HepG2 (cell line): Measurements from ENCODE around the gene ATP9A. TPM values are rescaled to one million over a fixed set of nuclear protein-coding genes. Genes with fewer than 3 reads are reported as not detected.
A peak's percentile ranks its signal among the peaks of the same experiment; 100 is the strongest.

ENCODE experiments used
- CAMTA2 ChIP-seq: sonication (generic); formaldehyde crosslinking; IDR thresholded peaks from 2 replicates; pipeline ENCODE4 v1.4.0; 2020; ENCODE audit warnings: mild to moderate bottlenecking, missing genetic modification reagents, borderline replicate concordance
- CREBL2 ChIP-seq: sonication (generic); formaldehyde crosslinking; IDR thresholded peaks from 2 replicates; pipeline ENCODE4 v1.8.1; 2023; ENCODE audit warnings: missing genetic modification reagents, mild to moderate bottlenecking, borderline replicate concordance
- HOXA7 ChIP-seq: sonication (generic); formaldehyde crosslinking; IDR thresholded peaks from 2 replicates; pipeline ENCODE4 v1.8.1; 2022; ENCODE audit warnings: mild to moderate bottlenecking, missing genetic modification reagents, moderate library complexity
- IRF2 ChIP-seq: IDR thresholded peaks from 2 replicates; pipeline ENCODE4 v1.6.1; 2018; ENCODE audit warnings: missing genetic modification reagents, missing compliant biosample characterization
- ISX ChIP-seq: sonication (generic); formaldehyde crosslinking; conservative IDR thresholded peaks from 2 replicates; pipeline ENCODE4 v1.5.0; 2020; ENCODE audit warnings: missing genetic modification reagents
- MNT ChIP-seq: fragments of 450-650 bp; IDR thresholded peaks from 2 replicates; pipeline ENCODE4 v1.6.1; 2016
- PAWR ChIP-seq: sonication (generic); formaldehyde crosslinking; IDR thresholded peaks from 2 replicates; pipeline ENCODE4 v1.4.0; 2020; ENCODE audit warnings: missing genetic modification reagents, mild to moderate bottlenecking, borderline replicate concordance
- TBL1XR1 ChIP-seq: fragments of 150-350 bp; IDR thresholded peaks from 2 replicates; pipeline ENCODE4 v1.6.1; 2014; ENCODE audit warnings: borderline replicate concordance, low read length; ENCODE audit not compliant: partially characterized antibody
- THAP7 ChIP-seq: sonication (generic); formaldehyde crosslinking; IDR thresholded peaks from 2 replicates; pipeline ENCODE4 v1.8.1; 2023; ENCODE audit warnings: mild to moderate bottlenecking, missing genetic modification reagents
- ZBTB40 ChIP-seq, 2 experiments: fragments of 450-650 bp in 1 of 2; sonication (generic) in 1 of 2; formaldehyde crosslinking in 1 of 2; IDR thresholded peaks; 2 replicates each; pipeline versions ENCODE4 v1.6.1 to v1.8.0; 2016 to 2022; ENCODE audit warnings: antibody characterized with exemption in 1 of 2, mild to moderate bottlenecking in 1 of 2, missing genetic modification reagents in 1 of 2
- ZNF253 ChIP-seq: sonication (generic); formaldehyde crosslinking; IDR thresholded peaks from 2 replicates; pipeline ENCODE4 v1.8.0; 2022; ENCODE audit warnings: mild to moderate bottlenecking, missing genetic modification reagents, borderline replicate concordance
- ZNF432 ChIP-seq: sonication (generic); formaldehyde crosslinking; IDR thresholded peaks from 2 replicates; pipeline ENCODE4 v1.5.0; 2020; ENCODE audit warnings: missing genetic modification reagents, mild to moderate bottlenecking, borderline replicate concordance
- ZNF530 ChIP-seq: sonication (generic); formaldehyde crosslinking; IDR thresholded peaks from 2 replicates; pipeline ENCODE4 v1.5.0; 2020; ENCODE audit warnings: low read depth, mild to moderate bottlenecking, missing genetic modification reagents
- ZNF605 ChIP-seq: sonication (generic); formaldehyde crosslinking; IDR thresholded peaks from 2 replicates; pipeline ENCODE4 v1.8.0; 2022; ENCODE audit warnings: mild to moderate bottlenecking, missing genetic modification reagents
- ZNF746 ChIP-seq: sonication (generic); formaldehyde crosslinking; IDR thresholded peaks from 2 replicates; pipeline ENCODE4 v1.8.0; 2022; ENCODE audit warnings: mild to moderate bottlenecking, missing genetic modification reagents
- ZNF788 ChIP-seq: sonication (generic); formaldehyde crosslinking; IDR thresholded peaks from 2 replicates; pipeline ENCODE4 v1.5.0; 2020; ENCODE audit warnings: mild to moderate bottlenecking, missing genetic modification reagents, borderline replicate concordance
- polyA plus RNA-seq, 8 experiments: library from polyadenylated mRNA; depleted of rRNA in 3 of 8; stranded (reverse) in 7 of 8; unstranded in 1 of 8; fragments of >200 nt; fragmentation: Illumina TruSeq in 4 of 8; extraction: Trizol in 4 of 8; gene quantifications; 2 replicates each; pipeline versions ENCODE4 v1.2.1 to v1.2.3, GENCODE V29; 2011 to 2016; ENCODE audit warnings: low read depth in 4 of 8, missing spikeins in 1 of 8, mixed read lengths in 1 of 8; ENCODE audit not compliant: insufficient read depth in 1 of 8
- total RNA-seq, 5 experiments: library from RNA; depleted of rRNA; stranded (reverse); fragments of >200 nt; fragmentation: Illumina TruSeq; extraction: Trizol; gene quantifications; 2 replicates each; pipeline ENCODE4 v1.2.3, GENCODE V29; 2016; ENCODE audit warnings: low read depth in 1 of 5

Gene ATP9A
- total and polyA plus RNA-seq, 2 of the 13 experiments (the other 11 are each of a cell fraction or from before 2014, with no cell fraction given): 11.8 to 18.5 TPM

GRCh38 chr20:51725584-51726176 is 42.5 kb downstream of the ATP9A start (continued):
- TF ChIP-seq PAWR (no peak), MNT (no peak), ZNF530 (CRISPR knock-in tag) (no peak), ZNF253 (CRISPR knock-in tag) (no peak), ISX (CRISPR knock-in tag) (no peak), CAMTA2 (CRISPR knock-in tag) (no peak), ZBTB40 (IDR thresholded peaks at IDR 0.05) (no peak), ZBTB40 (CRISPR knock-in tag; IDR thresholded peaks at IDR 0.05) (no peak), TBL1XR1 (no peak), HOXA7 (CRISPR knock-in tag) (no peak), ZNF432 (CRISPR knock-in tag) (no peak), ZNF605 (CRISPR knock-in tag) (no peak), ZNF746 (no peak), CREBL2 (CRISPR knock-in tag) (no peak), THAP7 (CRISPR knock-in tag) (no peak), ZNF788 (CRISPR knock-in tag) (peak; percentile 46; the same call in 1 of the 2 replicates), IRF2 (CRISPR knock-in tag) (peak; percentile 23; the same call in 1 of the 2 replicates)
